Trophoblast cell (in vitro differentiated cells and primary cell): ENCODE data around the gene TMEM9.

Source experiments
- DNase-seq, 2 donors: peaks; one replicate each; pipeline ENCODE4 v3.0.0-alpha.2; 2016
- H2AFZ ChIP-seq: 2 replicates; pipeline ENCODE4 v1.6.1; 2013; ENCODE audit warnings: low read length, moderate library complexity, mild to moderate bottlenecking; ENCODE audit not compliant: insufficient read depth, poor library complexity
- H2AK5ac ChIP-seq: 2 replicates; pipeline ENCODE4 v1.6.1; 2013; ENCODE audit warnings: mild to moderate bottlenecking, low read length
- H2BK120ac ChIP-seq: 2 replicates; pipeline ENCODE4 v1.6.1; 2013; ENCODE audit warnings: low read length, mild to moderate bottlenecking, moderate library complexity; ENCODE audit not compliant: insufficient read depth, poor library complexity
- H2BK12ac ChIP-seq: 2 replicates; pipeline ENCODE4 v1.6.1; 2013; ENCODE audit warnings: mild to moderate bottlenecking, low read length, moderate library complexity
- H2BK5ac ChIP-seq: 2 replicates; pipeline ENCODE4 v1.6.1; 2013; ENCODE audit warnings: low read length, low read depth, moderate library complexity, mild to moderate bottlenecking; ENCODE audit not compliant: poor library complexity
- H3K14ac ChIP-seq: 2 replicates; pipeline ENCODE4 v1.6.1; 2013; ENCODE audit warnings: mild to moderate bottlenecking, low read length
- H3K18ac ChIP-seq: 2 replicates; pipeline ENCODE4 v1.6.1; 2013; ENCODE audit warnings: mild to moderate bottlenecking, low read length
- H3K23ac ChIP-seq: 2 replicates; pipeline ENCODE4 v1.6.1; 2013; ENCODE audit warnings: low read length
- H3K27ac ChIP-seq: 2 replicates; pipeline ENCODE4 v1.5.1; 2013; ENCODE audit warnings: low read depth, mild to moderate bottlenecking, inconsistent platforms, low read length, moderate library complexity
- H3K27me3 ChIP-seq: 2 replicates; pipeline ENCODE4 v1.6.1; 2013; ENCODE audit warnings: inconsistent platforms, mild to moderate bottlenecking, low read length, moderate library complexity; ENCODE audit not compliant: insufficient read depth
- H3K36me3 ChIP-seq, 2 experiments: 1 replicate in 1 of 2; 2 replicates in 1 of 2; pipeline ENCODE4 v1.6.1; 2013; ENCODE audit warnings: low read length in 2 of 2, mild to moderate bottlenecking in 2 of 2, moderate library complexity in 1 of 2; ENCODE audit not compliant: insufficient read depth in 2 of 2, control insufficient read depth in 1 of 2
- H3K4ac ChIP-seq: 2 replicates; pipeline ENCODE4 v1.6.1; 2013; ENCODE audit warnings: low read depth, mild to moderate bottlenecking, low read length, moderate library complexity
- H3K4me1 ChIP-seq, 2 experiments: 1 replicate in 1 of 2; 2 replicates in 1 of 2; pipeline ENCODE4 v1.6.1; 2013; ENCODE audit warnings: low read length in 2 of 2, mild to moderate bottlenecking in 2 of 2, moderate library complexity in 1 of 2; ENCODE audit not compliant: insufficient read depth in 2 of 2, control insufficient read depth in 1 of 2
- H3K4me2 ChIP-seq: 2 replicates; pipeline ENCODE4 v1.6.1; 2013; ENCODE audit warnings: inconsistent platforms, mild to moderate bottlenecking, low read length, moderate library complexity
- H3K4me3 ChIP-seq: 2 replicates; pipeline ENCODE4 v1.5.1; 2013; ENCODE audit warnings: mild to moderate bottlenecking, low read depth, low read length, inconsistent platforms
- H3K79me1 ChIP-seq: one replicate; pipeline ENCODE4 v1.6.1; 2013; ENCODE audit warnings: low read length
- H3K79me2 ChIP-seq: 2 replicates; pipeline ENCODE4 v1.6.1; 2013; ENCODE audit warnings: low read length, mild to moderate bottlenecking; ENCODE audit not compliant: control insufficient read depth, insufficient read depth, poor library complexity
- H3K9ac ChIP-seq: 2 replicates; pipeline ENCODE4 v1.6.1; 2013; ENCODE audit warnings: mild to moderate bottlenecking, low read length
- H3K9me3 ChIP-seq: 2 replicates; pipeline ENCODE4 v1.6.1; 2013; ENCODE audit warnings: low read depth, mild to moderate bottlenecking, control low read depth, inconsistent platforms, low read length; ENCODE audit not compliant: insufficient read depth
- H4K12ac ChIP-seq: 2 replicates; pipeline ENCODE4 v1.6.1; 2013; ENCODE audit warnings: low read depth, mild to moderate bottlenecking, low read length, moderate library complexity
- H4K8ac ChIP-seq: 2 replicates; pipeline ENCODE4 v1.6.1; 2013; ENCODE audit warnings: low read depth, mild to moderate bottlenecking, low read length, moderate library complexity
- H4K91ac ChIP-seq: one replicate; pipeline ENCODE4 v1.6.1; 2013; ENCODE audit warnings: low read depth, mild to moderate bottlenecking, low read length, moderate library complexity
- WGBS: extraction: QIAGEN DNeasy Blood & Tissue Kit; methylation state at CpG from one replicate; pipeline ENCODE4 v1.1.7; 2013; ENCODE audit warnings: missing lambda C conversion rate; ENCODE audit not compliant: insufficient read length, insufficient coverage; ENCODE audit errors: extremely low coverage; 5-methylcytosine and 5-hydroxymethylcytosine counted together

Gene TMEM9

GRCh38 chr1:201145816-201146215, 8.5 kb downstream of the TMEM9 start:
- Histone ChIP-seq H3K23ac (no peak overlapping the region), H3K27ac (no peak overlapping the region), H3K79me1 (no peaks in the 10 kb centered on the region), H3K36me3 (peaks cover 76 to 94% of the 10 kb centered on the region in 2 experiments), H2BK5ac (no peak overlapping the region), H3K4ac (no peak overlapping the region), H2AFZ (no peak overlapping the region), H3K79me2 (no peaks in the 10 kb centered on the region), H2BK120ac (no peak overlapping the region), H3K4me1 (no peaks in the 10 kb centered on the region), H2BK12ac (no peak overlapping the region), H3K18ac (no peak overlapping the region), H3K9ac (no peak overlapping the region), H3K4me2 (no peak overlapping the region), H3K9me3 (no peaks in the 10 kb centered on the region), H4K8ac (no peak overlapping the region), H4K91ac (no peak overlapping the region), H3K4me3 (no peak overlapping the region), H3K27me3 (no peaks in the 10 kb centered on the region), H4K12ac (no peak overlapping the region), H3K14ac (no peak overlapping the region), H2AK5ac (no peak overlapping the region)
- no CpG with 5 or more reads among the region's 7 CpGs for WGBS
- DNase-seq, result no peak

GRCh38 chr1:201145132-201145531, 9.1 kb downstream of the TMEM9 start:
- Histone ChIP-seq H2AFZ (no peak overlapping the region), H3K36me3 (peaks cover 81 to 92% of the 10 kb centered on the region in 2 experiments), H3K4me1 (no peaks in the 10 kb centered on the region), H3K14ac (no peak overlapping the region), H2BK120ac (no peak overlapping the region), H2BK12ac (no peak overlapping the region), H3K79me1 (no peaks in the 10 kb centered on the region), H3K4me2 (no peak overlapping the region), H3K4me3 (no peak overlapping the region), H3K9ac (no peak overlapping the region), H3K4ac (no peak overlapping the region), H3K79me2 (no peaks in the 10 kb centered on the region), H4K91ac (no peak overlapping the region), H4K12ac (no peak overlapping the region), H2BK5ac (no peak overlapping the region), H3K23ac (no peak overlapping the region), H4K8ac (no peak overlapping the region), H3K18ac (no peak overlapping the region), H3K27me3 (no peaks in the 10 kb centered on the region), H2AK5ac (no peak overlapping the region), H3K9me3 (no peaks in the 10 kb centered on the region), H3K27ac (no peak overlapping the region)
- no CpG with 5 or more reads among the region's 3 CpGs for WGBS
- no peak for DNase-seq

GRCh38 chr1:201144701-201145100, 9.6 kb downstream of the TMEM9 start:
- no peak overlapping the region for H2BK5ac ChIP-seq
- H3K14ac ChIP-seq, result no peak overlapping the region
- no peaks in the 10 kb centered on the region for H3K79me1 ChIP-seq
- H3K4ac ChIP-seq, result no peak overlapping the region
- no peak overlapping the region for H3K9ac ChIP-seq
- no peak overlapping the region for H3K4me2 ChIP-seq
- H3K18ac ChIP-seq, result no peak overlapping the region
- no peaks in the 10 kb centered on the region for H3K79me2 ChIP-seq
- H2AK5ac ChIP-seq, result no peak overlapping the region
- H4K91ac ChIP-seq, result no peak overlapping the region
- peaks cover 83 to 92% of the 10 kb centered on the region in 2 experiments for H3K36me3 ChIP-seq
- no CpG with 5 or more reads among the region's 5 CpGs for WGBS
- no peak overlapping the region for H3K27ac ChIP-seq
- DNase-seq, result no peak
- H3K4me3 ChIP-seq, result no peak overlapping the region
- no peaks in the 10 kb centered on the region for H3K4me1 ChIP-seq
- no peaks in the 10 kb centered on the region for H3K9me3 ChIP-seq
- no peak overlapping the region for H2BK12ac ChIP-seq
- H4K12ac ChIP-seq, result no peak overlapping the region
- no peaks in the 10 kb centered on the region for H3K27me3 ChIP-seq
- H2AFZ ChIP-seq, result no peak overlapping the region
- H4K8ac ChIP-seq, result no peak overlapping the region
- no peak overlapping the region for H3K23ac ChIP-seq
- H2BK120ac ChIP-seq, result no peak overlapping the region

GRCh38 chr1:201143726-201144635, 10.3 kb downstream of the TMEM9 start:
- Histone ChIP-seq H3K79me2 (no peaks in the 10 kb centered on the region), H3K4me1 (no peaks in the 10 kb centered on the region), H4K91ac (no peak overlapping the region), H3K79me1 (no peaks in the 10 kb centered on the region), H3K4me3 (no peak overlapping the region), H2BK12ac (no peak overlapping the region), H3K4me2 (no peak overlapping the region), H2BK5ac (no peak overlapping the region), H3K18ac (no peak overlapping the region), H2AK5ac (no peak overlapping the region), H3K9ac (no peak overlapping the region), H3K27ac (no peak overlapping the region), H3K4ac (no peak overlapping the region), H3K27me3 (no peaks in the 10 kb centered on the region), H3K14ac (no peak overlapping the region), H2AFZ (no peak overlapping the region), H4K12ac (no peak overlapping the region), H4K8ac (no peak overlapping the region), H3K36me3 (peaks cover 87 to 95% of the 10 kb centered on the region in 2 experiments), H3K23ac (no peak overlapping the region), H2BK120ac (no peak overlapping the region), H3K9me3 (no peaks in the 10 kb centered on the region)
- no peak for DNase-seq
- WGBS, result no CpG with 5 or more reads among the region's 18 CpGs
